GM12878 (cell line): ENCODE results near the gene JMJD4. TPM values are rescaled to one million over a fixed set of nuclear protein-coding genes. Genes with fewer than 3 reads are reported as not detected.

Experiments used
- EGR1 ChIP-seq, 2 experiments: IDR thresholded peaks; 1 replicate in 1 of 2; 2 replicates in 1 of 2; pipeline ENCODE4 v1.6.1; 2011 to 2012; ENCODE audit warnings: low read depth in 2 of 2, low read length in 2 of 2, borderline replicate concordance in 1 of 2, mild to moderate bottlenecking in 1 of 2, moderate library complexity in 1 of 2
- GATAD2B ChIP-seq: fragments of 450-650 bp; conservative IDR thresholded peaks from 2 replicates; pipeline ENCODE4 v1.6.1; 2017; ENCODE audit warnings: low read depth, mild to moderate bottlenecking, moderate library complexity
- HCFC1 ChIP-seq: fragments of 150-350 bp; IDR thresholded peaks from 2 replicates; pipeline ENCODE4 v1.6.1; 2014; ENCODE audit warnings: low read length
- HDAC6 ChIP-seq: fragments of 200-600 bp; sonication (generic); IDR thresholded peaks from one replicate; pipeline ENCODE4 v1.8.0; 2017; ENCODE audit warnings: antibody characterized with exemption; ENCODE audit not compliant: unreplicated experiment
- MEF2B ChIP-seq: fragments of 450-650 bp; IDR thresholded peaks from 2 replicates; pipeline ENCODE4 v1.6.1; 2018; ENCODE audit warnings: mild to moderate bottlenecking, moderate library complexity; ENCODE audit not compliant: partially characterized antibody, poor library complexity, severe bottlenecking
- MYB ChIP-seq: fragments of 150-350 bp; IDR thresholded peaks from 2 replicates; pipeline ENCODE4 v1.6.1; 2014; ENCODE audit warnings: mild to moderate bottlenecking, low read depth, low read length, borderline replicate concordance
- NFXL1 ChIP-seq: fragments of 450-650 bp; IDR thresholded peaks from 2 replicates; pipeline ENCODE4 v1.6.1; 2017; ENCODE audit warnings: antibody characterized with exemption, mild to moderate bottlenecking, borderline replicate concordance
- NFYA ChIP-seq: IDR thresholded peaks from 2 replicates; pipeline ENCODE4 v1.6.1; 2011; ENCODE audit warnings: low read depth, mild to moderate bottlenecking, low read length, improper control_type of control experiment, borderline replicate concordance
- RAD21 ChIP-seq: IDR thresholded peaks from 2 replicates; pipeline ENCODE4 v1.6.1; 2011; ENCODE audit warnings: mild to moderate bottlenecking, low read depth, low read length, moderate library complexity; ENCODE audit not compliant: insufficient read depth
- RAD51 ChIP-seq: fragments of 450-650 bp; IDR thresholded peaks from 2 replicates; pipeline ENCODE4 v1.6.1; 2016; ENCODE audit warnings: moderate library complexity, mild to moderate bottlenecking, inconsistent platforms
- RB1 ChIP-seq: fragments of 450-650 bp; formaldehyde crosslinking; IDR thresholded peaks from 2 replicates; pipeline ENCODE4 v1.6.1; 2017; ENCODE audit warnings: mild to moderate bottlenecking, borderline replicate concordance
- RBBP5 ChIP-seq: fragments of 200-600 bp; sonication (generic); conservative IDR thresholded peaks from 2 replicates; pipeline ENCODE4 v1.6.1; 2016
- TCF12 ChIP-seq: IDR thresholded peaks from 2 replicates; pipeline ENCODE4 v1.6.1; 2011; ENCODE audit warnings: low read depth, mild to moderate bottlenecking, low read length
- ZNF24 ChIP-seq: fragments of 450-650 bp; IDR thresholded peaks from 2 replicates; pipeline ENCODE4 v1.6.1; 2017; ENCODE audit warnings: antibody characterized with exemption, mild to moderate bottlenecking
- ZNF274 ChIP-seq: IDR thresholded peaks from one replicate; pipeline ENCODE4 v1.8.0; 2011; ENCODE audit not compliant: insufficient read length, insufficient read depth
- ZNF622 ChIP-seq: fragments of 450-650 bp; IDR thresholded peaks from 2 replicates; pipeline ENCODE4 v1.6.1; 2017; ENCODE audit warnings: mild to moderate bottlenecking, inconsistent platforms
- ZZZ3 ChIP-seq: IDR thresholded peaks from 2 replicates; pipeline ENCODE4 v1.6.1; 2011; ENCODE audit warnings: low read depth; ENCODE audit not compliant: control insufficient read depth, insufficient read length
- polyA plus RNA-seq, 11 experiments: library from polyadenylated mRNA; depleted of rRNA in 4 of 11; unstranded in 6 of 11; stranded (reverse) in 5 of 11; fragments of >200 nt; fragmentation: Nextera tagmentation in 4 of 11; fragmentation: Illumina TruSeq in 1 of 11; extraction: Ambion mirVana in 4 of 11; extraction: Trizol in 1 of 11; gene quantifications; 1 replicate in 1 of 11; 2 replicates in 10 of 11; pipeline versions ENCODE4 v1.2.1 to v1.2.3, GENCODE V29; 2011 to 2016; ENCODE audit warnings: inconsistent platforms in 2 of 11, missing spikeins in 2 of 11, low read depth in 1 of 11
- total RNA-seq, 4 experiments: library from RNA; depleted of rRNA in 3 of 4; stranded (reverse); fragments of >200 nt in 3 of 4; fragmentation: Illumina TruSeq in 1 of 4; extraction: Trizol in 1 of 4; gene quantifications; 2 replicates each; pipeline versions ENCODE4 v1.2.1 to v1.2.3, GENCODE V29; 2013 to 2021
- TF ChIP-seq, protein P1 (sequence below): fragments of 450-650 bp; IDR thresholded peaks from 2 replicates; pipeline ENCODE4 v1.6.1; 2016; ENCODE audit warnings: mild to moderate bottlenecking, moderate library complexity, borderline replicate concordance
- TF ChIP-seq, protein P2 (sequence below): fragments of 450-650 bp; IDR thresholded peaks from 2 replicates; pipeline ENCODE4 v1.6.1; 2017; ENCODE audit warnings: mild to moderate bottlenecking, moderate library complexity
- TF ChIP-seq, protein P3 (sequence below): IDR thresholded peaks from 2 replicates; pipeline ENCODE4 v1.6.1; 2011; ENCODE audit warnings: borderline replicate concordance, low read depth, mild to moderate bottlenecking, moderate library complexity, mixed read lengths, low read length; ENCODE audit not compliant: insufficient read depth; ENCODE audit errors: extremely low read length

Gene JMJD4
- total and polyA plus RNA-seq, 10 of the 15 experiments (the other 5 are each of a cell fraction or from before 2014, with no cell fraction given) = 0.89 to 38.3 (median 18.4) TPM

DNA sequence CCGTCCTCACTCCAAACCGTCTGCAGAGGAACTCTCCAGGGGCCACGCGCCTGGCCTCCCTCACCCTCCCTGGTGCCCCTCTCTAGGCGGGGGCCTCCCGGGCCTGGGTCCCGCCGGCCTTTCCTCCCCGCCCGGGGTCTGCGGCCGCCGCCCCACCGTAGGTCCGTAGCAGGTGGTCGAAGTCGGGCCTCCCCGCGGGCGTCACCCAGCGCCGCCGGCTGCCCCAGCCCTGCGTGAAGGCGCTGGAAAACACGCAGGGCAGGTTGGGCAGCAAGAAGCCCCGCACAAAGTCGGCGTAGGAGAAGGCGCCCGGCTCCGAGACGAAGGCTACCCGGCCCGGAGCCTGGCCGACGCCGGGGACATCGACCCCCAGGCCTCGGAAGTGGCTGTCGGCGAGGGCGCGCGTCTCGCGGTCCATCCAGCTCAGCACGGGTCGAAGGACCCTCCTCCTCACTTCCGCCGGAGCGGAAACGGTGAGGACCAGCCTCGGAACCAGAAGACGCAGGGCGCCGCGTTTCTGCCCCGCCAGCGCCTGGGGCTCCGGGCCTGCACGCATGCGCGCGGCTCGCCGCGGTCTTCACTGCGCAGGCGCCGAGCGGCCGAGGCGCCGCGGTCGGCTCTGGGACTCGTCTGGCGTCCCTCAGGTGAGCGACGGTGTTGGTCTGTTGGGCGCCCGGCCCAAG is at the start of gene JMJD4, which contains the start of gene SNAP47 (continued):
- TF ChIP-seq ZNF274 (no peak), EGR1 (IDR thresholded peaks at IDR 0.05; ENCODE audit: borderline replicate concordance in 1 of 2, low read depth in 2 of 2, low read length in 2 of 2) (peak; percentile 60; a peak in 2 of 3 replicates), NFYA (no peak), GATAD2B (peak; percentile 90), ZNF622 (no peak), MYB (no peak), ZNF24 (peak; percentile 82), RB1 (peak; percentile 95), RBBP5 (no peak), HCFC1 (peak; percentile 91), RAD21 (no peak), MEF2B (peak; percentile 36), HDAC6 (no peak), ZZZ3 (peak; percentile 59), NFXL1 (no peak), TCF12 (0 out of 2 replicates have a peak, but pooled peaks have one; percentile 47), RAD51 (no peak)
- TF ChIP-seq, protein P1, sequence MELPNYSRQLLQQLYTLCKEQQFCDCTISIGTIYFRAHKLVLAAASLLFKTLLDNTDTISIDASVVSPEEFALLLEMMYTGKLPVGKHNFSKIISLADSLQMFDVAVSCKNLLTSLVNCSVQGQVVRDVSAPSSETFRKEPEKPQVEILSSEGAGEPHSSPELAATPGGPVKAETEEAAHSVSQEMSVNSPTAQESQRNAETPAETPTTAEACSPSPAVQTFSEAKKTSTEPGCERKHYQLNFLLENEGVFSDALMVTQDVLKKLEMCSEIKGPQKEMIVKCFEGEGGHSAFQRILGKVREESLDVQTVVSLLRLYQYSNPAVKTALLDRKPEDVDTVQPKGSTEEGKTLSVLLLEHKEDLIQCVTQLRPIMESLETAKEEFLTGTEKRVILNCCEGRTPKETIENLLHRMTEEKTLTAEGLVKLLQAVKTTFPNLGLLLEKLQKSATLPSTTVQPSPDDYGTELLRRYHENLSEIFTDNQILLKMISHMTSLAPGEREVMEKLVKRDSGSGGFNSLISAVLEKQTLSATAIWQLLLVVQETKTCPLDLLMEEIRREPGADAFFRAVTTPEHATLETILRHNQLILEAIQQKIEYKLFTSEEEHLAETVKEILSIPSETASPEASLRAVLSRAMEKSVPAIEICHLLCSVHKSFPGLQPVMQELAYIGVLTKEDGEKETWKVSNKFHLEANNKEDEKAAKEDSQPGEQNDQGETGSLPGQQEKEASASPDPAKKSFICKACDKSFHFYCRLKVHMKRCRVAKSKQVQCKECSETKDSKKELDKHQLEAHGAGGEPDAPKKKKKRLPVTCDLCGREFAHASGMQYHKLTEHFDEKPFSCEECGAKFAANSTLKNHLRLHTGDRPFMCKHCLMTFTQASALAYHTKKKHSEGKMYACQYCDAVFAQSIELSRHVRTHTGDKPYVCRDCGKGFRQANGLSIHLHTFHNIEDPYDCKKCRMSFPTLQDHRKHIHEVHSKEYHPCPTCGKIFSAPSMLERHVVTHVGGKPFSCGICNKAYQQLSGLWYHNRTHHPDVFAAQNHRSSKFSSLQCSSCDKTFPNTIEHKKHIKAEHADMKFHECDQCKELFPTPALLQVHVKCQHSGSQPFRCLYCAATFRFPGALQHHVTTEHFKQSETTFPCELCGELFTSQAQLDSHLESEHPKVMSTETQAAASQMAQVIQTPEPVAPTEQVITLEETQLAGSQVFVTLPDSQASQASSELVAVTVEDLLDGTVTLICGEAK = peak; percentile 98
- TF ChIP-seq, protein P2, sequence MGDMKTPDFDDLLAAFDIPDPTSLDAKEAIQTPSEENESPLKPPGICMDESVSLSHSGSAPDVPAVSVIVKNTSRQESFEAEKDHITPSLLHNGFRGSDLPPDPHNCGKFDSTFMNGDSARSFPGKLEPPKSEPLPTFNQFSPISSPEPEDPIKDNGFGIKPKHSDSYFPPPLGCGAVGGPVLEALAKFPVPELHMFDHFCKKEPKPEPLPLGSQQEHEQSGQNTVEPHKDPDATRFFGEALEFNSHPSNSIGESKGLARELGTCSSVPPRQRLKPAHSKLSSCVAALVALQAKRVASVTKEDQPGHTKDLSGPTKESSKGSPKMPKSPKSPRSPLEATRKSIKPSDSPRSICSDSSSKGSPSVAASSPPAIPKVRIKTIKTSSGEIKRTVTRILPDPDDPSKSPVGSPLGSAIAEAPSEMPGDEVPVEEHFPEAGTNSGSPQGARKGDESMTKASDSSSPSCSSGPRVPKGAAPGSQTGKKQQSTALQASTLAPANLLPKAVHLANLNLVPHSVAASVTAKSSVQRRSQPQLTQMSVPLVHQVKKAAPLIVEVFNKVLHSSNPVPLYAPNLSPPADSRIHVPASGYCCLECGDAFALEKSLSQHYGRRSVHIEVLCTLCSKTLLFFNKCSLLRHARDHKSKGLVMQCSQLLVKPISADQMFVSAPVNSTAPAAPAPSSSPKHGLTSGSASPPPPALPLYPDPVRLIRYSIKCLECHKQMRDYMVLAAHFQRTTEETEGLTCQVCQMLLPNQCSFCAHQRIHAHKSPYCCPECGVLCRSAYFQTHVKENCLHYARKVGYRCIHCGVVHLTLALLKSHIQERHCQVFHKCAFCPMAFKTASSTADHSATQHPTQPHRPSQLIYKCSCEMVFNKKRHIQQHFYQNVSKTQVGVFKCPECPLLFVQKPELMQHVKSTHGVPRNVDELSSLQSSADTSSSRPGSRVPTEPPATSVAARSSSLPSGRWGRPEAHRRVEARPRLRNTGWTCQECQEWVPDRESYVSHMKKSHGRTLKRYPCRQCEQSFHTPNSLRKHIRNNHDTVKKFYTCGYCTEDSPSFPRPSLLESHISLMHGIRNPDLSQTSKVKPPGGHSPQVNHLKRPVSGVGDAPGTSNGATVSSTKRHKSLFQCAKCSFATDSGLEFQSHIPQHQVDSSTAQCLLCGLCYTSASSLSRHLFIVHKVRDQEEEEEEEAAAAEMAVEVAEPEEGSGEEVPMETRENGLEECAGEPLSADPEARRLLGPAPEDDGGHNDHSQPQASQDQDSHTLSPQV = 0 out of 2 replicates have a peak, but pooled peaks have one; percentile 72
- TF ChIP-seq, protein P3, sequence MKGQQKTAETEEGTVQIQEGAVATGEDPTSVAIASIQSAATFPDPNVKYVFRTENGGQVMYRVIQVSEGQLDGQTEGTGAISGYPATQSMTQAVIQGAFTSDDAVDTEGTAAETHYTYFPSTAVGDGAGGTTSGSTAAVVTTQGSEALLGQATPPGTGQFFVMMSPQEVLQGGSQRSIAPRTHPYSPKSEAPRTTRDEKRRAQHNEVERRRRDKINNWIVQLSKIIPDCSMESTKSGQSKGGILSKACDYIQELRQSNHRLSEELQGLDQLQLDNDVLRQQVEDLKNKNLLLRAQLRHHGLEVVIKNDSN = no peak
